DMS 273 (cell line): ENCODE results near the gene ZNF430.
"Not testable (repeated sequence)": the region's sequence is repeated elsewhere in the genome, so short reads cannot be mapped to it uniquely, and the experiment has no call there.

Experiments used
- DNase-seq: peaks from one replicate; lab custom pipeline; 2025; ENCODE audit not compliant: unreplicated experiment; lab: John Stamatoyannopoulos, UW

ZNF430 gene

DNA sequence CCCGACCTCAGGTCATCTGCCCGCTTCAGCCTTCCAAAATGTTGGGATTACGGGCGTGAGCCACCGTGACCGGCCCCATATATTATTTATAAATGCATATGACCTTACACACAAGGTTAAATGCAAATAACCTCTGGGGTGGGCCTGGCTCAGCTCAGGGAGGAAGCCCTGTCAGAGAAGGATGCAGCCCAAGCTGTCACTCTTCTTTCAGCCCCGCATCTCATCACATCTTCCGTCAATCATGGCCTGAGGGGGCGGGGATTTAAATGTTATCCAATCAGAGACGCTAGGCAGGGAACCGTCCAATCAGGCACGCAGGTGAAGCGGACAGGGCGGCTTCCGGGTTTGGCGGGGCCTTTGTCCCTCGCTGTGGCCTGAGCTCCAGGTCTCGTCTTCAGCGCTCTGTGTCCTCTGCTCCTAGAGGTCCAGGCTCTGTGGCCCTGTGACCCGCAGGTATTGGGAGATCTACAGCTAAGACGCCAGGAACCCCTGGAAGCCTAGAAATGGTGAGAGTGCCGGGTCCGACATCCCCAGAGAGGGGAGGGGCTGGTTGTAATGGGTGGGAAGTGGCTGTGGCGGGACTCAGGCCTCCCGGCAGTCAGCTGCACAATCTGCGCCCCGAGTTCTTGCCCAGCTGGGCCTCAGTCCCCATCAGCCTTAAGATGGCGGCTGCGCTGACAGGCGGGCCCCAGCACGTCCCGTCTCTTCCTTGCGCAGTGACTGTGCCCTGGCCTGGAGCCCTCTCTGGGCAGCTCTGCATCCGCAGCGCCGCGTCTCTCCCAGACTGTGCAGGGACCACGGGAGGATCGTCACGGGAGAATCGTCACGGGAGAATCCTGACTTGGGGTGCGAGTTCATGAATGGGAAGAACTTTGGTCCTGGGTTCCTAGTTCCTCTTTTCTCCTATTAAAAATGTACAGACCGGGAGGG is at the start of gene ZNF430:
ZNF430 (plus strand) TSS at position 360 of the 930 bp plus-strand sequence; CDS start at position 504, 144 bp downstream.
- DNase-seq, result peak; percentile 97

GRCh38 chr19:20992788-20993187 is 27.7 kb upstream of the ZNF430 start:
- not testable (repeated sequence) for DNase-seq

- peak; percentile 91 for DNase-seq
These were observed 20.6 kb upstream of the ZNF430 start for GRCh38 chr19:20999731-21000352.

DNA sequence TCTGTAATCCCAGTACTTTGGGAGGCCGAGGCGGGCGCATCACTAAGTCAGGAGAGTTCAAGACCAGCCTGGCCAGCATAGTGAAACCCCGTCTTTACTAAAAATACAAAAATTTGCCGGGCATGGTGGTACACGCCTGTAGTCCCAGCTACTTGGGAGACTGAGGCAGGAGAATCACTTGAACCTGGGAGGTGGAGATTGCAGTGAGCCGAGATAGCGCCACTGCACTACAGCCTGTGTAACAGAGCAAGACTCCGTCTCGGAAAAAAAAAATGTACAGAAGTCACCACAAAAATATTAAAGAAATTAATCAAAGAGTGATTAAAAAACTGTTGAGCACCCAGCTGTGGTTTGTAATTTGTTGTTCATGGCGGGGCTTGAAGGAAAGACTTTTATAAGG is 781 bp downstream of the ZNF430 start:
- DNase-seq, result peak; percentile 18

DNA sequence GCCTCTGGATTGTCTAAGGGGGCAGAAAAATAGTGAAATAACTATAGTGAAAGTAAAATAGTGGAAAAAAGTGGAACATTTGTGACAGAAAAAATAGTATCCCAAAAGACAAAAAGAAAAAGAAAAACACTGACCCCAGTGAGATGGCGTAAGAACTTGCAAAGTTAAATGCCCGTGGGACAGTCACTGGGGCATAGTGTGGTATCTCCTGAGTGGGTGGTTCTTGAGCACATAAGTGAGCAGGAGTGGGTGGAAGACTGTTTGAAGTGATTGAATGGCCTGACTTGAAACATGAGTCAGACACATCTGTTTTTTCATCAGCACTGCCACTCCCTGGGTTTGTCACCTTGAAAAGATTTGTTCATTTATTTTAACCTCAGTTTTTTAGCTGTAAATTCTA is 2.5 kb downstream of the ZNF430 start:
- DNase-seq, result peak; percentile 8

DNA sequence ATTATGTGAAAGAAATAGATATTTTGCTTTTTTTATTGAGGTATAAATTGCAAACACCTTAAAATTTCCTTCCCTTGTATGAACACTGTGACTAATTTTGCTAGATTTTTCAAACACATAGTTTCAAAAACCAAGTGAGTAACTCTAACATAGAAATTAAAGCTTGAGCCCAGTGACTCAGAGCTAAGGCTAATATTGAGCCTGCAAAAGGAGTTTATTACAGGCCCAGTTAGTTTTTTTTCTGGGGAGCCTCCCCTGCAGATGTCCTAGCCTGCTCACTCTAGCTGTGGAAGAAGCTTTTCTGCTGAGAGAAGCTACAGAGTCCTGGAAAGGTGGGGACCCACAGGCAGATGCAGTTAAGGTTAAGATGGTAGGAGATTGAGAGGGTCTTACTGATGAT is 3.4 kb downstream of the ZNF430 start:
- no peak for DNase-seq

DNA sequence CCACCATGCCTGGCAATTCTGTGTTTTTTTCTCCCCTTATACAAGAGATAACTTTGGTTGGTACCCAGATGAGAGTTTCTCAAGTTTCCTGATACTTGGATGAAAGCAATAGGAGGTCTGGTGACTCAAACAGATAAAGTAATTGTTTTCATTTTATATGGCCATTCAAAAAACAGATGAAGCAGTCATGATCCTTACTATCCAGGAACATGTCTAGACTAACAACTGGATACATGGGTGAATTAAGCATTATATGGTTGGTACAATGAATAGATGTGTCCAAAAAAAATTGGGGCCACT is 8.5 kb downstream of the ZNF430 start:
- no peak for DNase-seq

DNA sequence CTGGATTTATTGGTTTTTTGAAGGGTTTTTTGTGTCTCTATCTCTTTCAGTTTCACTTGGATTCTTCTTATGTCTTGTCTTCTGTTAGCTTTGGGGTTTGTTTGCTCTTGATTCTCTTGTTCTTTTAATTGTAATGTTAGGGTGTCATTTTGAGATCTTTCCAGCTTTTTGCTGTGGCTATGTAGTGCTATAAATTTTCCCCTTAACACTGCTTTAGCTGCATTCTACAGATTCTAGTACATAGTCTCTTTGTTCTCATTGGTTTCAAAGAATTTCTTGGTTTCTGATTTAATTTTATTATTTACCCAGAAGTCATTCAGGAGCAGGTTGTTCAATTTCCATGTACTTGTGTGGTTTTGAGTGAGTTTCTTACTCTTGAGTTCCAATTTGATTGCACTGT is 24.6 kb downstream of the ZNF430 start:
- no peak for DNase-seq

GRCh38 chr19:21046489-21046888 is 26.0 kb downstream of the ZNF430 start:
- no peak for DNase-seq

- no peak for DNase-seq
These were observed 27.3 kb downstream of the ZNF430 start for GRCh38 chr19:21047716-21048115.

- DNase-seq, result no peak
These were observed 32.4 kb downstream of the ZNF430 start for GRCh38 chr19:21052902-21053301.

GRCh38 chr19:21065336-21065735 is 44.9 kb downstream of the ZNF430 start:
- DNase-seq, result no peak

GRCh38 chr19:21082011-21082975 is 61.8 kb downstream of the ZNF430 start, which contains the start of gene ZNF714:
TSS of gene ZNF714 (plus strand) at chr19:21082203. CDS start at chr19:21098269, 16,066 bp downstream.
- peak; percentile 95 for DNase-seq

DNA sequence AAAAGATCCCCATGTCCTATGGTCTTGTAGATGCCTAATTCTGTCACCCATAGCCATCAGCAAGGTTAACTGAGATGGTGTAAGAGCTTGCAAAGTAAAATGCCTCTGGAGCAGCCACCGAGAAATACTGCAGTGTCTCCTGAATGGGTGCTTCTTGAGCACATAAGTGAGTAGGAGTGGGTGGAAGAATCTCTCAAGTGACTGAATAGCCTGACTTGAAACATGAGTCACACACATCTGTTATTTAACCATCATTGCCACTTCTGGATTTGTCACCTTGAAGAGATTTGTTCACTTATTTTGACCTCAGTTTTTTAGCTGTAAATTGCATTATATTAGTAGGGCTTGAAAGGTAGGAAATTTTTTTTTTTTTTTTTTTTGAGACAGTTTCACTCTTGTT is 63.9 kb downstream of the ZNF430 start:
- peak; percentile 6 for DNase-seq

GRCh38 chr19:21087871-21088270 is 67.4 kb downstream of the ZNF430 start:
- no peak for DNase-seq

DNA sequence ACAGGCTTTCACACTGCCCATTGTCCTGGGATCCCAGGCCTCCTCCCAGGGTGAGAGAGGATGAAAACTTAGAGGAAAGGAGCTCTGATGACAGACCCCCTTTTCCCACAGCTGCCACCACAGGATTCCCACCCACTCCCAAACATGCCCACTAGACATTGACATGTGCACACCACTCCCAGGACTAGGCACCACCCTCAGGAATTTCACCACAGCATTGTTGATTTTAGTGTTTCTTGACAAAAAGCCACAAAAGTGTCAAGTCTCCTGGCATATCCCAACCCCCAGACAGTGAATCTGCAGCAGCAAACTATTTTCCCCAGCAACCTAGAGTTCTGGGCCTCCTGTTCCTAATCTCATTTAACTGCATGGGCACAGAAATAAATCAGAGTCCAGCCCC is 71.7 kb downstream of the ZNF430 start:
- no peak for DNase-seq

- DNase-seq, result no peak
These were observed 74.0 kb downstream of the ZNF430 start for GRCh38 chr19:21094347-21095025.

DNA sequence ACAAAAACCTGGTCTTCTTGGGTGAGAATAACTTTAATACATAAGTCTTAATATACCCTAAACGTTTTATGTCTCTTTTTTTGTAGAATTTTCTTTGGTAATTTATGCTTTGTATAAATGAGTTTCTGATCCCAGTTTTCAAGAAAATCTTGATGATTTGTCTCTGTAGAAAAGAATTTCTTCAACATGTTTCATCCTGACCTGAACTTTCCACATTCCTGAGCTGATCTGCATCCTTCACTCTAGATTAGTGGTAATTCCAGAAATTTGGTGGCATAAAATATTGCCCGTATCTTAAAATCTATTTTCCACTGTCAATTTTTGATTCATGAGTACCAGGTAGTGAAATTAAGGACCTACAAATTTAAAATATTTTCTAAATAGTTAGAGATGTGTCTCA is 77.8 kb downstream of the ZNF430 start:
- DNase-seq, result no peak

DNA sequence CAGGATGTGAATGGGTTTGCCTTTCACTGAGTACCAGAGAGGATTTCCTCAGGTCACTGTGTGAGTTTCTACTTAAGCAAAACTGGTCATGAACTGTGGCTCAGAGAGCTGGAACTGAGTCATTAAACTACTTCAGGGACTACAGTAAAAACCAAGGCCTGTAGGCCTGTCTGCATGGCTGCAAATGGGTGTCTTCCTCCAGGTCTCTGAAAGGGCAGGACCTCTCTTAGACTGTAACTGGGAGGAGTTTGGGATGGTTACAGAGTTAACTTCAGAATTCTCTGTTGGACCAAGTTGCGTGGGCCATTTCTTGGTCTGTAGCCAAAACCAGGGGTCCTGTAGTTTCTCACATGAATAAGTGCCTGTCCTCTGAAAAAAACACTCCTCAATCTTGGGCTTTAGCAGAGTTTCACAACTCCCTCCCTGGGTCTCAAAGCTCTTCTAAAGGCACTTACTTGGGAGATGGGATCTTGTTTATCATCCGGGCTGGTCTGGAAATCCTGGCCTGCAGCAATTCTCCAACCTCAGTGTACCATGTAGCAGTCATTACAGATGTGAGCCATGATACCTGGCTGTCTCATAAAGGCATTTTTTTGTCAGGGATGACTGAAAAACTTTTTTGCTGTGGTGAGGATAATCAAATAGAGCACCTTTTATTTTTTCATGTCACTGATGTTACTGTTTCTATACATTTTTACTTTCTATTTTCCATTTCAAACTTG is 81.2 kb downstream of the ZNF430 start:
- DNase-seq, result no peak

- no peak for DNase-seq
These were observed 88.7 kb downstream of the ZNF430 start for GRCh38 chr19:21109116-21109515.
